HepG2 (cell line): ENCODE results near the gene SETD1A. TPM values are rescaled to one million over a fixed set of nuclear protein-coding genes. Genes with fewer than 3 reads are reported as not detected.

Experiments used
- ATAC-seq: fragments of 200-7000 bp; cut with Tn5 transposase; 3 replicates; pipeline ENCODE4 v1.9.1; 2020; ENCODE audit warnings: mild to moderate bottlenecking, moderate library complexity
- BruUV-seq: library from RNA; stranded (reverse); fragments of 400-500 nt; replicated peaks from 2 replicates; lab custom pipeline; 2021; lab: Mats Ljungman, UMichigan
- CTCF ChIA-PET: fragments of 300-600 bp; formaldehyde crosslinking; extraction: SDS; loops from one replicate; lab custom pipeline; 2021; ENCODE audit warnings: low total read pairs, inconsistent platforms, low intra/inter-chr PET ratio; lab: Yijun Ruan, JAX
- POLR2A ChIA-PET: fragments of 350-600 bp; sonication (Branson Sonifier 250); formaldehyde crosslinking; loops from one replicate; lab custom pipeline; 2020; ENCODE audit warnings: antibody characterized with exemption, inconsistent platforms; lab: Yijun Ruan, JAX
- DNase-seq: peaks from one replicate; pipeline ENCODE4 v3.0.0-alpha.2; 2015; ENCODE audit warnings: low spot score
- FAIRE-seq: peaks from 3 replicates; lab custom pipeline; 2011; peaks lifted over from hg19 to GRCh38; lab: Jason Lieb, UNC
- H2AFZ ChIP-seq: one replicate; pipeline ENCODE4 v1.6.1; 2011; ENCODE audit warnings: low read length, inconsistent platforms
- H3K27ac ChIP-seq: fragments of 300-600 bp; 3 replicates; pipeline ENCODE4 v1.8.0; 2011; ENCODE audit warnings: mixed run types, mild to moderate bottlenecking, mixed read lengths, low read length, inconsistent platforms; ENCODE audit not compliant: insufficient read depth; ENCODE audit errors: extremely low read length
- H3K27me3 ChIP-seq, 2 experiments: fragments of 200-600 bp in 1 of 2; 2 replicates in 1 of 2; 3 replicates in 1 of 2; pipeline versions ENCODE4 v1.6.0 to v1.8.0; 2011; ENCODE audit warnings: low read length in 2 of 2, mild to moderate bottlenecking in 2 of 2, moderate library complexity in 2 of 2, inconsistent platforms in 1 of 2; ENCODE audit not compliant: insufficient read depth in 2 of 2, control insufficient read depth in 1 of 2
- H3K36me3 ChIP-seq, 2 experiments: fragments of 200-600 bp in 1 of 2; replicated peaks in 1 of 2; 2 replicates in 1 of 2; 3 replicates in 1 of 2; pipeline versions ENCODE4 v1.5.1 to v1.8.0; 2011; ENCODE audit warnings: low read length in 2 of 2, inconsistent platforms in 1 of 2; ENCODE audit not compliant: insufficient read depth in 2 of 2, control insufficient read depth in 1 of 2
- H3K4me1 ChIP-seq: 2 replicates; pipeline ENCODE4 v1.5.1; 2012; ENCODE audit warnings: low read length, inconsistent platforms; ENCODE audit not compliant: insufficient read depth
- H3K4me2 ChIP-seq: 2 replicates; pipeline ENCODE4 v1.6.0; 2011; ENCODE audit warnings: low read depth, low read length, inconsistent platforms
- H3K4me3 ChIP-seq, 3 experiments: fragments of 200-600 bp in 1 of 3; sonication (generic), shearing (Covaris generic) in 1 of 3; replicated peaks in 1 of 3; 2 replicates each; pipeline ENCODE4 v1.5.1; 2011 to 2016; ENCODE audit warnings: low read length in 3 of 3, inconsistent platforms in 2 of 3, low read depth in 2 of 3, mild to moderate bottlenecking in 2 of 3, control low read depth in 1 of 3, mixed read lengths in 1 of 3; ENCODE audit not compliant: insufficient read depth in 1 of 3
- H3K79me2 ChIP-seq: one replicate; pipeline ENCODE4 v1.6.1; 2011; ENCODE audit warnings: low read length, inconsistent platforms; ENCODE audit not compliant: insufficient read depth
- H3K9ac ChIP-seq: 2 replicates; pipeline ENCODE4 v1.6.0; 2011; ENCODE audit warnings: mild to moderate bottlenecking, low read depth, low read length, inconsistent platforms; ENCODE audit not compliant: insufficient read depth
- H3K9me3 ChIP-seq: 2 replicates; pipeline ENCODE4 v1.5.1; 2012; ENCODE audit warnings: mild to moderate bottlenecking, low read length
- H4K20me1 ChIP-seq: 2 replicates; pipeline ENCODE4 v1.6.0; 2011; ENCODE audit warnings: inconsistent platforms, mild to moderate bottlenecking, low read length, moderate library complexity; ENCODE audit not compliant: insufficient read depth
- BHLHE40 ChIP-seq: IDR thresholded peaks from 2 replicates; pipeline ENCODE4 v1.6.1; 2011; ENCODE audit warnings: low read length, improper control_type of control experiment
- MAFK ChIP-seq, 2 experiments: IDR thresholded peaks in 1 of 2; conservative IDR thresholded peaks in 1 of 2; 2 replicates each; pipeline ENCODE4 v1.6.1; 2011; ENCODE audit warnings: improper control_type of control experiment in 2 of 2, low read length in 2 of 2
- RBFOX2 ChIP-seq: fragments of 200-400 bp; formaldehyde crosslinking; IDR thresholded peaks from 2 replicates; pipeline ENCODE4 v1.6.1; 2017; ENCODE audit warnings: low read depth, mild to moderate bottlenecking, low read length
- SSRP1 ChIP-seq: IDR thresholded peaks from 2 replicates; pipeline ENCODE4 v1.6.1; 2016; ENCODE audit warnings: control low read depth
- ZBTB21 ChIP-seq: sonication (generic); formaldehyde crosslinking; IDR thresholded peaks from 2 replicates; pipeline ENCODE4 v1.4.0; 2020; ENCODE audit warnings: missing genetic modification reagents
- ZNF326 ChIP-seq: sonication (generic); formaldehyde crosslinking; IDR thresholded peaks from 2 replicates; pipeline ENCODE4 v1.4.0; 2020; ENCODE audit warnings: missing genetic modification reagents, borderline replicate concordance
- ZNF430 ChIP-seq: sonication (generic); formaldehyde crosslinking; IDR thresholded peaks from 2 replicates; pipeline ENCODE4 v1.9.0; 2021; ENCODE audit warnings: mild to moderate bottlenecking, missing genetic modification reagents
- ZNF660 ChIP-seq: sonication (generic); formaldehyde crosslinking; IDR thresholded peaks from 2 replicates; pipeline ENCODE4 v1.5.1; 2020; ENCODE audit warnings: mild to moderate bottlenecking, low read depth, missing genetic modification reagents, borderline replicate concordance
- WGBS: methylation state at CpG from one replicate; pipeline ENCODE4 v1.1.6; 2017; ENCODE audit warnings: low lambda C conversion rate; 5-methylcytosine and 5-hydroxymethylcytosine counted together
- in situ Hi-C: cut with HindIII; loops from 2 replicates; pipeline ENCODE4 v1.10.0; 2017; ENCODE audit warnings: low pct_unique_long_range_greater_than_20kb; ENCODE audit not compliant: extremely low pct_ligation_motif_present
- intact Hi-C: fragments of 100-400 bp; cut with micrococcal nuclease; formaldehyde crosslinking; loops from one replicate; pipeline ENCODE4 v1.10.0; 2022; ENCODE audit not compliant: unreplicated experiment
- polyA plus RNA-seq, 8 experiments: library from polyadenylated mRNA; depleted of rRNA in 3 of 8; stranded (reverse) in 7 of 8; unstranded in 1 of 8; fragments of >200 nt; fragmentation: Illumina TruSeq in 4 of 8; extraction: Trizol in 4 of 8; gene quantifications; 2 replicates each; pipeline versions ENCODE4 v1.2.1 to v1.2.3, GENCODE V29; 2011 to 2016; ENCODE audit warnings: low read depth in 4 of 8, missing spikeins in 1 of 8, mixed read lengths in 1 of 8; ENCODE audit not compliant: insufficient read depth in 1 of 8
- total RNA-seq, 5 experiments: library from RNA; depleted of rRNA; stranded (reverse); fragments of >200 nt; fragmentation: Illumina TruSeq; extraction: Trizol; gene quantifications; 2 replicates each; pipeline ENCODE4 v1.2.3, GENCODE V29; 2016; ENCODE audit warnings: low read depth in 1 of 5
- TF ChIP-seq, protein P1 (sequence below): sonication (generic); formaldehyde crosslinking; IDR thresholded peaks from 2 replicates; pipeline ENCODE4 v1.5.0; 2020; ENCODE audit warnings: missing genetic modification reagents, mild to moderate bottlenecking, borderline replicate concordance
- TF ChIP-seq, protein P2 (sequence below): sonication (generic); formaldehyde crosslinking; IDR thresholded peaks from 2 replicates; pipeline ENCODE4 v1.4.0; 2020; ENCODE audit warnings: missing genetic modification reagents, borderline replicate concordance
- TF ChIP-seq, protein P3 (sequence below): sonication (generic); formaldehyde crosslinking; IDR thresholded peaks from 2 replicates; pipeline ENCODE4 v1.8.1; 2023; ENCODE audit warnings: mild to moderate bottlenecking, inconsistent platforms, moderate library complexity, missing genetic modification reagents, borderline replicate concordance

SETD1A gene
- total and polyA plus RNA-seq, 2 of the 13 experiments (the other 11 are each of a cell fraction or from before 2014, with no cell fraction given): 3.8 to 5.6 TPM

DNA sequence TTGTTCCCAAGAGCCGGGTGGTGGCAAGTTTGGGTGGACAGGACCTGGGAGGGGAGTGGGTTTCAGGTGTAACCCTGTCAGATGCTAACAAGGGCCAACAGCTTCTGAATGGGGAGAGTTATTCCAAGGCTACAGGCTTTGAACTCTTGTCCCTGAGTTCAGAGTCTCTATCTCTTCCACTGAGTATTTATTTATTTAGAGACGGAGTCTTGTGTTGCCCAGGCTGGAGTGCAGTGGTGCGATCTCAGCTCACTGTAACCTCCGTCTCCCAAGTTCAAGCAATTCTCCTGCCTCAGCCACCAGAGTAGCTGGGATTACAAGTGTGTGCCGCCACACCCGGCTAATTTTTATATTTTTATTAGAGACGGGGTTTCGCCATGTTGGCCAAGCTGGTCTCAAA, 2.6 kb upstream of the SETD1A start (continued):
- 0 out of 2 replicates have a peak, but pooled peaks have one; percentile 21 for TF ChIP-seq RBFOX2
- TF ChIP-seq BHLHE40: no peak
- no peak for TF ChIP-seq SSRP1
- TF ChIP-seq, protein P1, sequence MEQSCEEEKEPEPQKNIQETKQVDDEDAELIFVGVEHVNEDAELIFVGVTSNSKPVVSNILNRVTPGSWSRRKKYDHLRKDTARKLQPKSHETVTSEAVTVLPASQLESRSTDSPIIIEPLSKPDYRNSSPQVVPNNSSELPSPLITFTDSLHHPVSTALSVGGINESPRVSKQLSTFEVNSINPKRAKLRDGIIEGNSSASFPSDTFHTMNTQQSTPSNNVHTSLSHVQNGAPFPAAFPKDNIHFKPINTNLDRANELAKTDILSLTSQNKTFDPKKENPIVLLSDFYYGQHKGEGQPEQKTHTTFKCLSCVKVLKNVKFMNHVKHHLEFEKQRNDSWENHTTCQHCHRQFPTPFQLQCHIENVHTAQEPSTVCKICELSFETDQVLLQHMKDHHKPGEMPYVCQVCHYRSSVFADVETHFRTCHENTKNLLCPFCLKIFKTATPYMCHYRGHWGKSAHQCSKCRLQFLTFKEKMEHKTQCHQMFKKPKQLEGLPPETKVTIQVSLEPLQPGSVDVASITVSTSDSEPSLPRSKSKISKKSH (CRISPR knock-in tag): no peak
- TF ChIP-seq ZNF430 (CRISPR knock-in tag): peak; percentile 71

DNA sequence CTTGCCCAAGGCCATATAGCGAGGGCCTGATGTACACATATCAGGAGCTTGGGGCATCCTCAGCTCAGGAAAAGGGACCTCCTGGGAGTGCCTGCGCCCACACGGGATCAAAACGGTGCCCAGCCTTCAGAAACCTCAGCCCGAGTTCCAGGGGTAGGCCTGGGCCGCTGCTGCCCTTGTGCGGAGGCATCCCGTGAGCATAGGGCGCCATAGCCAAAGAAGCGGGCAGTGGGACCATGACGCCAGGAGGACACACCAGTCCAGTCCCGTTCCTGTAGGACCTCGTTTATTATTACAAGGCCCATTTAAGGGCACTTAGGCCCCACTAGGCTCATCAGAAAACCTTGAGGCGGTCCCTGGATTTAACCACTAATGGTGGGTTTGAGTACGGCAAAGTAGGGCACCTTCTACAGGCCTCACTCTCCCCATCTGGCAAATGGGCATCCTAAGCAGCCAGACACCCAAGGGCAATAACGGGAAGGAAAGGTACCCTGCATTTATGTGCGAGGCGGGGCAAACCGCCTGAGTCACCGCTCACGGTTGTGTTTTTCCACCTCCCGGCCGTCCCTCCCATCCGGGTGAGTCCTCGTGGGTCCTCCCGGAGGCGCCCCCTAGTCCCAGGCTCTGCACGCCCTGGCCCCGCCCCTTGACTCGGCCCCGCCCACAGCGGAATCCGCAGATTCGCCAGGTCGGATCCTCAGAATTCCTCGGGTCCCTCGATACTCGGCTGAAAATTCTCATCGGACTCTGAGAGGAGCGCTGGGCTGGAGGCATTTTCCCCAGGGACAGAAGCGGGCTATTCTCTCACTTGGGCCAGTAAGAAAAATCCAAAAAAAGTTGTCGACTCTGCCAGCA, 726 bp upstream of the SETD1A start:
- peaks cover 15% of the 10 kb centered on the region for H3K79me2 ChIP-seq
- ChIA-PET CTCF (no interaction called here), POLR2A (interaction anchor here (0.7 to 1.4 kb wide), 2 partner anchors 15 to 209 kb away, joined by 3 to 5 read pairs; partner anchors contain the start of gene PHKG2)
- H3K4me1 ChIP-seq: peaks cover 60% of the 10 kb centered on the region
- TSS peak; percentile 84 for BruUV-seq
- peak overlapping the region; percentile 84 to 98 (median 93) for H3K4me3 ChIP-seq
- DNase-seq (peak; percentile 92), ATAC-seq (peak; percentile 51), FAIRE-seq (peak; percentile 48)
- H3K9ac ChIP-seq: peak overlapping the region; percentile 100
- H2AFZ ChIP-seq: peak overlapping the region; percentile 81
- 26% methylated on average over 35 of the region's 42 CpGs for WGBS
- intact Hi-C loops (loop anchor here (10.0 kb wide), 2 partner anchors 138 to 188 kb away; partner anchors contain the start of gene VKORC1), in situ Hi-C loops (no loop called here)
- peaks cover 18 to 30% of the 10 kb centered on the region in 2 experiments for H3K36me3 ChIP-seq
- peaks cover 5% of the 10 kb centered on the region; the same call in 1 of the 2 replicates for H4K20me1 ChIP-seq
- H3K4me2 ChIP-seq: peak overlapping the region; percentile 80
- H3K27ac ChIP-seq: peak overlapping the region; percentile 97
- H3K27me3 ChIP-seq: no peaks in the 10 kb centered on the region; a peak in 1 of 5 replicates
- no peaks in the 10 kb centered on the region for H3K9me3 ChIP-seq
- TF ChIP-seq ZNF326 (CRISPR knock-in tag): no peak
- TF ChIP-seq ZNF660 (CRISPR knock-in tag): no peak
- TF ChIP-seq, protein P2, sequence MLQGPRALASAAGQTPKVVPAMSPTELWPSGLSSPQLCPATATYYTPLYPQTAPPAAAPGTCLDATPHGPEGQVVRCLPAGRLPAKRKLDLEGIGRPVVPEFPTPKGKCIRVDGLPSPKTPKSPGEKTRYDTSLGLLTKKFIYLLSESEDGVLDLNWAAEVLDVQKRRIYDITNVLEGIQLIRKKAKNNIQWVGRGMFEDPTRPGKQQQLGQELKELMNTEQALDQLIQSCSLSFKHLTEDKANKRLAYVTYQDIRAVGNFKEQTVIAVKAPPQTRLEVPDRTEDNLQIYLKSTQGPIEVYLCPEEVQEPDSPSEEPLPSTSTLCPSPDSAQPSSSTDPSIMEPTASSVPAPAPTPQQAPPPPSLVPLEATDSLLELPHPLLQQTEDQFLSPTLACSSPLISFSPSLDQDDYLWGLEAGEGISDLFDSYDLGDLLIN: peak; percentile 54; the same call in 1 of the 2 replicates
- no peak for TF ChIP-seq ZBTB21
- TF ChIP-seq, protein P3, sequence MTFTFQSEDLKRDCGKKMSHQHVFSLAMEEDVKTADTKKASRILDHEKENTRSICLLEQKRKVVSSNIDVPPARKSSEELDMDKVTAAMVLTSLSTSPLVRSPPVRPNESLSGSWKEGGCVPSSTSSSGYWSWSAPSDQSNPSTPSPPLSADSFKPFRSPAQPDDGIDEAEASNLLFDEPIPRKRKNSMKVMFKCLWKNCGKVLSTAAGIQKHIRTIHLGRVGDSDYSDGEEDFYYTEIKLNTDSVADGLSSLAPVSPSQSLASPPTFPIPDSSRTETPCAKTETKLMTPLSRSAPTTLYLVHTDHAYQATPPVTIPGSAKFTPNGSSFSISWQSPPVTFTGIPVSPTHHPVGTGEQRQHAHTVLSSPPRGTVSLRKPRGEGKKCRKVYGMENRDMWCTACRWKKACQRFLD (CRISPR knock-in tag): 0 out of 2 replicates have a peak, but pooled peaks have one; percentile 85
- TF ChIP-seq MAFK (conservative IDR thresholded peaks at IDR 0.05 in 1 of 2, IDR thresholded peaks at IDR 0.05 in 1 of 2; ENCODE audit: low read length in 2 of 2): peak in 1 of 2 experiments; percentile 35; a peak in 1 of 4 replicates
